ENCODE data around the gene PSMD10.

PSMD10 gene

GRCh38 chrX:108064001-108064400, 27.3 kb downstream of the PSMD10 start:
- Histone ChIP-seq H3K27me3 (peaks cover 92 to 100% (median 100%) of the 10 kb centered on the region in 11 experiments), H3K4me2 (no peak overlapping the region), H3K4me3 (no peak overlapping the region), H3K4me1 (no peaks in the 10 kb centered on the region), H4K20me1 (peaks cover 0 to 2% (median 0%) of the 10 kb centered on the region in 11 experiments; a peak in 5 of 22 replicates), H3K36me3 (no peaks in the 10 kb centered on the region), H3K9ac (no peak overlapping the region), H3K27ac (no peak overlapping the region), H3K9me3 (replicated peaks in 1 of 11) (no peaks in the 10 kb centered on the region)
- no peak for TF ChIP-seq Cebpa-rat (IDR thresholded peaks at IDR 0.05)

DNA sequence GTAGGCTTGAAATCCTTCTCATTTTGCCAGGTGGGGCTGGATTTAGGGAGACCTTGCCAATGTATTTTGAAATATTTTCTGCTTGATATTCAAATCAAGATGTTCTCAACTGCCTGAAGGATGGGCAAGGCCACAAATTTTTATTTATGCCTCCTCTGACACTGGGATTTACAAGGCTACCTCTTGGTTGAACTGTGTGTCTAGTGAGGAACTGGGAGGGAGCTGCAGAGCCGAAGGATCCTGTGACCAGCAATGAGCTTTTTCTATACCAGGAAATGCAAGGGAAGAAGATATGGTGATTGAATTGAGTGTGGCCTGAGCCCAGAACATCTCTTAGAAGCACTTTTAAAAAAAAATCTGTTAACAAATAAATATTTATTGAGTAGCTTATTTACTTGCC, 31.5 kb downstream of the PSMD10 start:
- Histone ChIP-seq H3K4me1 (no peaks in the 10 kb centered on the region), H3K9ac (no peak overlapping the region), H3K27ac (no peak overlapping the region), H3K4me3 (no peak overlapping the region), H3K4me2 (no peak overlapping the region), H4K20me1 (peaks cover 0 to 4% (median 0%) of the 10 kb centered on the region in 11 experiments; a peak in 4 of 22 replicates), H3K36me3 (no peaks in the 10 kb centered on the region), H3K9me3 (replicated peaks in 1 of 11) (no peaks in the 10 kb centered on the region), H3K27me3 (peaks cover 92 to 100% (median 100%) of the 10 kb centered on the region in 11 experiments)
- TF ChIP-seq Cebpa-rat (IDR thresholded peaks at IDR 0.05): no peak

DNA sequence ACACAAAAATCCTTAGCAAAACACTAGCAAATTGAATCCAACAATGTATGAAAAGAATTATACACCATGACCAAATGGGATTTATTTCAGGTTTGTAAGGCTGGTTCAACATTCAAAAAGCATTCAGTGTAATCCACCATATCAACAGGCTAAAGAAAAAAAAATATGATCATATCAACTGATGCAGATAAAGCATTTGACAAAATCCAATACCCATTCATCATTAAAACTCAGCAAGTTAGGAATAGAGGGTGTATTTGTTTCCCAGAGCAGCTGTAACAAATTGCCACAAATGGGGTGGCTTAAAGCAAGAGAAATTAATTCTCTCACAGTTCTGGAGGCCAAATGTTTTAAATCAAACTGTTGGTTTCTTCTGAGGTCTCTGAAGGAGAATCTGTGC, 35.8 kb downstream of the PSMD10 start:
- Histone ChIP-seq H3K27me3 (peaks cover 86 to 100% (median 97%) of the 10 kb centered on the region in 11 experiments), H3K27ac (no peak overlapping the region), H3K9ac (no peak overlapping the region), H3K4me1 (no peaks in the 10 kb centered on the region), H3K4me2 (no peak overlapping the region), H4K20me1 (peaks cover 0 to 4% (median 0%) of the 10 kb centered on the region in 11 experiments; a peak in 4 of 22 replicates), H3K4me3 (no peak overlapping the region), H3K36me3 (no peaks in the 10 kb centered on the region), H3K9me3 (replicated peaks in 1 of 11) (no peaks in the 10 kb centered on the region)
- no peak for TF ChIP-seq Cebpa-rat (IDR thresholded peaks at IDR 0.05)

DNA sequence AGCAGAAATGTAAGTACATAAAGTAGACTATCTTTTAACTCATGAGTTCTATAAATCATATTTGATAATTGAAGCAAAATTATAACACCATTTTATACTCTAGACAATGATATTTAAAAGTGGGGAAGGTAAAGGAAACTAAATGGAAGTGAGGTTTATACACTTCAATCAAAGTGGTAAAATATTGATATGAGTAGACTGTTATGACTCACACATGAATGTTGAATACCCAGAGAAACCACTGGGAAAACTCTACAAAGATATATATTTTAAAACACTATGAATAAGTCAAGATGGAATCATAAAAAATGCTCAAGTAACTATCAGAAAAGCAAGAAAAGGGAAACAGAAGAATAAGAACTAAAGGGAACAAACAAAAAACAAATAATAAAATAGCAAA, 38.1 kb downstream of the PSMD10 start:
- Histone ChIP-seq H3K36me3 (no peaks in the 10 kb centered on the region), H3K9ac (no peak overlapping the region), H3K27me3 (peaks cover 79 to 100% (median 94%) of the 10 kb centered on the region in 11 experiments), H3K4me1 (no peaks in the 10 kb centered on the region), H3K9me3 (replicated peaks in 1 of 11) (no peaks in the 10 kb centered on the region), H4K20me1 (no peaks in the 10 kb centered on the region; a peak in 2 of 22 replicates), H3K4me3 (no peak overlapping the region), H3K27ac (no peak overlapping the region), H3K4me2 (no peak overlapping the region)
- no peak for TF ChIP-seq Cebpa-rat (IDR thresholded peaks at IDR 0.05)

DNA sequence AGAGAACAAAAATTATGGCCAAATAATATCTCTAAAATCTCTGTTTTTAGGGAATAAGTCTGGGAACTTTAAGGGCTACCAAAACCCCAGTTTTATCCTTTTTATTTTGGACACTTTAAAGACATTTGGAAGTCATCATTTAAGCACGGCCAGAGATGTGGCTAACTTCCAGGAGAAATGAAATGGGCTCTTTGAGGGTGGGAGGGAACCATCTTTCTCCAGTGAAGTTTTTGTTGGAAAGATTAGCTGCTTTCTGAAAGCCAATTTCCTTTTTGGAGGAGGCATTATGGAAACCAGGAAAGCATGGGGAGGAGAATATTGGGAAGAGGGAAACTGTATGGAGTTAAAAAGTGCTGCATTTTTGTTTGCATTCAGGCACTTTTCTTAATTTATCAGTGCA, 41.7 kb downstream of the PSMD10 start:
- Histone ChIP-seq H3K4me2 (no peak overlapping the region), H3K27me3 (peaks cover 59 to 85% (median 77%) of the 10 kb centered on the region in 11 experiments)
- TF ChIP-seq Cebpa-rat (IDR thresholded peaks at IDR 0.05): no peak

GRCh38 chrX:108044554-108045256, 46.6 kb downstream of the PSMD10 start, which contains the start of gene VSIG1:
Gene VSIG1, plus strand, starts transcription at chrX:108045065. Its CDS starts 66 bp downstream, at chrX:108045131.
- no peak within 1 kb of the TSS for H3K27ac ChIP-seq
- no peaks in the 10 kb centered on the region for H3K4me1 ChIP-seq
- no peaks in the 10 kb centered on the region for H4K20me1 ChIP-seq
- H3K36me3 ChIP-seq: no peaks in the 10 kb centered on the region
- H3K27me3 ChIP-seq: peaks cover 52 to 75% (median 66%) of the 10 kb centered on the region in 11 experiments
- H3K4me3 ChIP-seq: no peak within 1 kb of the TSS
- TF ChIP-seq Cebpa-rat (IDR thresholded peaks at IDR 0.05): no peak
- H3K4me2 ChIP-seq: no peak within 1 kb of the TSS
- H3K9ac ChIP-seq: no peak within 1 kb of the TSS
- no peaks in the 10 kb centered on the region for H3K9me3 ChIP-seq (replicated peaks in 1 of 11)

More for the DNA sequence above, 41.7 kb downstream of the PSMD10 start:
- Histone ChIP-seq H3K9ac (no peak overlapping the region), H3K4me1 (no peaks in the 10 kb centered on the region), H3K27ac (no peak overlapping the region), H4K20me1 (no peaks in the 10 kb centered on the region; a peak in 2 of 22 replicates), H3K9me3 (replicated peaks in 1 of 11) (no peaks in the 10 kb centered on the region), H3K36me3 (no peaks in the 10 kb centered on the region), H3K4me3 (no peak overlapping the region)

DNA sequence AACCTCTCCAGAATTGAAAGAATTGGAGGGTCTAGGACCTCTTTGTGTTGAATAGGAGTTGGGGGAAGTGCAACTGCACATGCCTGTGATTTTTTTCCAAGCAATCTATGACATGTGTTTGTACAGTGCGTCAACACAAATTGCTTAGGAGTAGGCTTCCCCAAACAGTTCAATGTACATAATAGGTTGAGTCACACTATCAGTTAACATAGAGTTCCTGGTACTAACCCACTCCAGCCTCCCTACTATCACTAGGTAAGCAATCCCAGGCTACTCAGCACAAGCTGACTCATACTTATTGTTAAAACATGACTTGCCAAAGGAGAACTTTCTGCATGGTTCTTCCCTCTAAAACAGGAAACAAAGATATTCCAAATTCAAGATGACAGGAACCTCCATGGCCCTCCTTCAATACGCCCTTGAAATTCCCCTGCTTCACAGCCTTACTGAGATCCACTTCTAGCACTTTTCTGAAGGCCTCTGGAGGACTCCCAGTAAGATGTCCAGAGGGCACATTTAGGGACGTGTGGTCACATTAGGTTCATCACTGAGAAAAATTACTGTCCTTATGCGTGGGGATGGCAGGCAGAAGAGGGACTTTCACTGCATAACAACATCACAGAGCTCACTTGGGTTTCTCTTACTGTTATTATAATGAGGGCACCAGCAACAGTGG, 54.9 kb downstream of the PSMD10 start:
- no peak overlapping the region for H3K4me3 ChIP-seq
- no peaks in the 10 kb centered on the region for H3K9me3 ChIP-seq (replicated peaks in 1 of 11)
- TF ChIP-seq Cebpa-rat (IDR thresholded peaks at IDR 0.05): no peak
- H4K20me1 ChIP-seq: no peaks in the 10 kb centered on the region
- H3K4me1 ChIP-seq: peaks cover 0 to 12% (median 0%) of the 10 kb centered on the region in 10 experiments; a peak in 2 of 20 replicates
- H3K9ac ChIP-seq: no peak overlapping the region
- peaks cover 86 to 93% (median 91%) of the 10 kb centered on the region in 11 experiments for H3K27me3 ChIP-seq
- no peak overlapping the region for H3K4me2 ChIP-seq
- no peak overlapping the region for H3K27ac ChIP-seq
- no peaks in the 10 kb centered on the region for H3K36me3 ChIP-seq

GRCh38 chrX:108034725-108035124, 56.6 kb downstream of the PSMD10 start:
- peaks cover 97 to 100% (median 100%) of the 10 kb centered on the region in 11 experiments for H3K27me3 ChIP-seq
- no peaks in the 10 kb centered on the region for H3K36me3 ChIP-seq
- TF ChIP-seq Cebpa-rat (IDR thresholded peaks at IDR 0.05): no peak
- H3K9me3 ChIP-seq (replicated peaks in 1 of 11): no peaks in the 10 kb centered on the region
- no peaks in the 10 kb centered on the region for H4K20me1 ChIP-seq
- H3K4me2 ChIP-seq: no peak overlapping the region
- no peak overlapping the region for H3K27ac ChIP-seq
- no peak overlapping the region for H3K4me3 ChIP-seq
- peaks cover 0 to 12% (median 2%) of the 10 kb centered on the region in 10 experiments; a peak in 4 of 20 replicates for H3K4me1 ChIP-seq
- H3K9ac ChIP-seq: no peak overlapping the region
